Embryonic facial prominence (tissue), 1 donor: ENCODE data around the gene EIF4E.
"Not testable (repeated sequence)": the region's sequence is repeated elsewhere in the genome, so short reads cannot be mapped to it uniquely, and the experiment has no call there.

Source experiments
- DNase-seq: peaks from one replicate; pipeline ENCODE4 v3.0.0-alpha.2; 2016; ENCODE audit errors: extremely low spot score

The EIF4E gene

DNA sequence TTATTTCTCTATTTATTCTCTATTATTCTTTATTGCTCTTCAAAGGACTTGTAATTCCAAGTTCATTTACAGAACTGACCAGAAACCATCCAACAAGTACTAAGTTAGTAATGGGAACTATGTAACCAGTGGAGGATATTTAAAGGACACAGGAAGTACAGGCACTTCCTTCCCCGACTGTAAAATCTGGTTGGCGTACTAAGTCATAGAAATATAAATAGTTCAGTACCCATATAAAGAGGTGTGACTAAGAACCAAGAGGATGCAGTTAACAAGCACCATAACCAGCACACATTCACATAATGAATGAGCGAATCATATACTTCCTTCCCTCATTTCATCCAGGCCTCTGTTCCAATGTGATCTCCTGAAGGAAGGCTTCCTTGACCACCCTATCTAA is 3.6 kb upstream of the EIF4E start:
- DNase-seq: no peak

DNA sequence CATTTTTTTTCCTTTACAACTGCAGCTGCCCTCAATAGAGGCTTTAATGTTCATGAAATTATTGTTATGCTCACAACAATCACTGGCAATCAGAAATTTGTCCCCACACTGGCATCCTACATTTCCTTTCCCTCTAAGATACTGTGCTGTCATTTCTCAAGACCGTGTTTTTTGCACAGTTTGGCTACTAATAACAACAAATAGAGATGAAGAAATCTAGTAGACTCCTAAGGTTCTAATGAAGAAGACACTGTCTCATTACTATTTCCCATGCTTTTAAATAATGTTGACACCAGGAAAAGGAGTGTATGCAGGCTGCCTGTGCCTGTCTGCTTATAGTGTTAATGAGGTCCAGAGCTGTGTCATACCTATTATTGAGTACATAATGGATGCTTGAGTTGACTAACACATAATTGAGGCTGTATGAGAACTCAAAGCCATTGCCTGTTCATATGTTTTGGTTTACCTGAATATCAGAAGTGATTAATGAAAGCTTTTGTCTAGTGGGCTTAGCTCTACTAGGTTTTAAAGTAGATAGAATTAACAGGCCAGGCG is 1.5 kb upstream of the EIF4E start:
- DNase-seq: no peak

GRCh38 chr4:98929341-98930267 is 671 bp upstream of the EIF4E start:
- DNase-seq: peak; percentile 18

DNA sequence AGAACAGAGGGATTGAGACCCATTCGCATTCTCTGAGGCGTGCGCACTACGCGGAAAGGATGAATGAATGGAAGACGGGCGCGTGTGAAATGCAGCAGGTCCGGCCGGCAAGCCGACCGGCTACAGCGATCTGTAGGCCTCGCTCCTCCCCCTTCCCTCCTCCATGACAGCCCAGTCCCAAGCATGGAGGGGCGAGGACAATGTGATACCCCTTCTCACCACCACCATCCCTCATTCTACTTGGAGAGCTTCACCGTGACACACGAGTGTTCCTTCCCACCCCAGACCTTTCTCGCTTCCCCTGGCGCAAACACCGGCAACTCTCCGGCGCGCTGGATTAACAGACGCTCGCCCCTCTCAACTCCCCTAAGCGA is 815 bp downstream of the EIF4E start:
- DNase-seq: peak; percentile 52

DNA sequence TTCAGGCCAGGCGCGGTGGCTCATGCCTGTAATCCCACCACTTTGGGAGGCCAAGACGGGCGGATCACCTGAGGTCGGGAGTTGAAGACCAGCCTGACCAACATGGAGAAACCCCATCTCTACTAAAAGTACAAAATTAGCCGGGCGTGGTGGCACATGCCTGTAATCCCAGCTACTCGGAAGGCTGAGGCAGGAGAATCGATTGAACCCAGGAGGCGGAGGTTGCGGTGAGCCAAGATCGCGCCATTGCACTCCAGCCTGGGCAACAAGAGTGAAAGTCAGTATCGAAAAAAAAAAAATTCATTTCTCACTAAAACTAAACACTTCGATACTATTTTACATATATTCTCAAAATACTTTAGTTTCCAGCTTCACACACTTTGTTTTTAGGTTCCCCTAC is 2.7 kb downstream of the EIF4E start:
- not testable (repeated sequence) for DNase-seq

DNA sequence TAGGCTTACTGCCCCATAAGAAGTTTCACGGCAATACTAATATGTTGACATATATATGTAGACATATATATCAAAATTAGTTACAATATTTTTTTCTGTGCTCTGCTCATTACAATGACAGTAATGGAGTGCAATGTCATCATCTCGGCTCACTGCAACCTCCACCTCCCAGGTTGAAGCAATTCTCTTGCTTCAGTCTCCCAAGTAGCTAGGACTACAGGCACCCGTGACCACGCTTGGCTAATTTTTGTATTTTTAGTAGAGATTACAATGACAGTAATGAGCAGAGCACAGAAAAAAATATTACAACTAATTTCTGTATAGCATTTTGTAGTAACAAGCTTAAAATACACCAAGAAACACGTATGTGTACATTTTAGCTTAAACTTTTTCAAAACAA is 7.6 kb downstream of the EIF4E start:
- no peak for DNase-seq

- DNase-seq: no peak
These were observed 8.9 kb downstream of the EIF4E start for GRCh38 chr4:98919996-98920395.

DNA sequence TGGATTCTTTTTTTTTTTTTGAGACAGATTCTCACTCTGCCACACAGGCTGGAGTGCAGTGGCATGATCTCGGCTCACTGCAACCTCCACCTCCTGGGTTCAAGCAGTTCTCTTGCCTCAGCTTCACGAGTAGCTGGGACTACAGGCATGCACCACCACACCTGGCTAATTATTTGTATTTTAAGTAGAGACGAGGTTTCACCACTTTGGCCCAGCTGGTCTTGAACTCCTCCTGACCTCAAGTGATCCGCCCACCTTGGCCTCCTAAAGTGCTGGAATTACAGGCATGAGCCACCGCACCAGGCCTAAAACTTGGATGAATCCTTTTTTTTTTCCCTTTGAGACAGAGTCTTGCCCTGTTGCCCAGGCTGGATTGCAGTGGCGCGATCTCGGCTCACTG is 18.2 kb downstream of the EIF4E start:
- not testable (repeated sequence) for DNase-seq

DNA sequence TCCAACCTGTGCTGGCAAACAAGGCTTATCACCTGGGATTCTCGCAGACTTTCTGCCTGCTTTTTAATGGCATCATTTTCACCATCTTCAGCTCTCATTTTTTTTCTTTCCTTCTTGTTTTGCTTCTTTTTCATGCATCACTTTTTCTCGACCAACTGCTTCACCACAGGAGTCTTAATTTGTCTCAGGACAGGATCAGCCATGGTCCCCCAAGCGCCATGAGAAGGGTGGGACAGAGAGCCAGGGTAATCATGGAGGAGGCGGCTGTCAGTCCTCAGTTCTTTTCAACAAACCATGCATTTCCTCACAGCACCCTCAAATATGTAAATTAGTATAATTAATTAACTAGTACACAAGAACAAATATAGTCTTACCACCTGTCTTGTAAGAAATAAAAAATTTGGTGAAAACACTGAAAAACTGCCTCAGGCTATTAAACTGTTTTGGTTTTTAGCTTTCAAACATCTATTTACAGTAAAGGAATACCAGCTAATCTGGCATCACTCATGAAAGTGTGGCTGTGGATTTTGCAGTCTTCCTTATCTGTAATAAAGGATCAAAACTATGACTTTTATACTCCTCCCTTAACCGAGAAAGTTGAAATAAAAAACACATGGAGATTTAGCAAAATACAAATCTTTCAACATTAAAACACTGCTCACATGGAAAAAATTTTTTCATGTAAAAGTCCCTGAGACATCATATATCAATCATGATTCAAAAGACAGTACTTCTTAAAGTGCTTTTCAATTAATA is 19.1 kb downstream of the EIF4E start:
- DNase-seq: no peak

DNA sequence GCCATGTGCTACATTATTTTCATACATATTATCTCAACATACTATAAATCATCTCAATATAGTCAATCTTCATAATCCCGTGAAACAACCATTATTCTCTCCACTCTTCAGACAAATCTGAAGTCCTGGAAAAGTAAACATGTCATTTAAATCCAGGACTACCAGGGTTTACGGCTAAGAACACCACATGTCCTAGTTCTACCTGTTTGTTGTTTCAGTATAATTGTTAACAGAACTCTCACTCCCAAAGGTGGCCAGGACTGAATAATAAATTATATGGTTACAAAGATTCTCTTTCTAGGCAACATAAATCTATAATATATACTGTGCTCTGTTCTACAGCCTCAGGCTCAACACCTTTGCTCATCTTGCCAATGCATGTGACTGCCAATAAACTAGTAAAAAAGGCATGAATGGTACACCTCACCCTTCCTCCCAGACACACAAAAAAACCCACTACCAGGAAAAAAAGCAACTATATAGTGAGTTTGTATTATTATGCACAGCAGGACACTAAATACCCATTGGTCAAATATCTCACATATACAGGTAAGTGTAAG is 20.1 kb downstream of the EIF4E start:
- DNase-seq: no peak

DNA sequence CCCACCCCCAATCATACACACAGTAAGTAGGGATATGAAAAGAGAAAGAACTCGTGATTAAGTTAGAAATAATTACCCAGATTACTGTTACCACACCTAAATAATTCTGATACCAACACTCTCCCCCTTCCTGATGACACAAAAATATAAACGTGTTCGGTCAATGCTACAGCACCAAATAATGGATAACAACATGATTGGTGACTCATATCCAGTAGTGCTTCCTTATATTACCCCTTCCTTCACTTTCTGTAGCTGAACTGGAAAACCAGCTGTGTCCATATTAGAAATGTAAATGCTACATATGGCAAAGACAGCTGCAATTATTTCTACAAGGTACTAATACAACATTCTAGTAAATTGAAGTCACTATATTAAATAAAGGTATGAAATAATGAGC is 20.8 kb downstream of the EIF4E start:
- no peak for DNase-seq

DNA sequence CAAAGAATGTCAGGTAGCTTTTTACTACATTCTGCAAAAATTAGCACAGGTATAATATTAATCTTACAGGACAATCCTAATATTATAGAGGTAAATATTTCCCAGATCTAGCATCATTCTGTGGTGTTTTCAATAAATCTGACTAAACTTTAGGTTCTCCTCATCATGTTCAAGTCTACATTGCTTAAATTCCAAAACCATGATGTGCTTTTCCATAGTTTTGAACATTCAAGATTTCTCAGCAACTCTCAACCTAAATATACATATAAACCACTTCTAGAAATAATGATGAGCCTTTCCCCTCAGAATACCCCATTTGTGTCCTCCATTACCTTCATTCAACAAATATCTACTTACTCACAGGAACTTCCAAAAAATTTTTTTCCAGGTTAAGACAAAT is 23.1 kb downstream of the EIF4E start:
- no peak for DNase-seq

DNA sequence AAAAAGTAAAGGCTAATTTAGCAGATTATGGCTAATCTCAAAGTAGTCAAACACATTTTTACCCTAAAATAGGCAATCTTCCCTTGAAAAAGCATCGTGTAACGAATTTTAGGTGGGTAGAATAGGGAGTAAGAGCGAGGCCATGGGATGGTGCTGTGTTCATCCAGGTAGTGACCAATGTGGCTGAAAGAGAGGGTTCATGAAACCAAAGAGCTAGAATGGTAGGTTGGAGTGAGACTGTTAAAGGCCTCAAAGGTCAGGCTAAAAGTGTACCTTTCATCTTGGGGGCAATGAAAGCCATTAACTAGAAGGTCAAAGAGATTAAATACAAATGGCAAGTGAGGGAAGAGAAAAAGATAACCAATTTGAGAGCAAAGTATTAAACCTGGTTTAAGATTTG is 23.6 kb downstream of the EIF4E start:
- DNase-seq: no peak

DNA sequence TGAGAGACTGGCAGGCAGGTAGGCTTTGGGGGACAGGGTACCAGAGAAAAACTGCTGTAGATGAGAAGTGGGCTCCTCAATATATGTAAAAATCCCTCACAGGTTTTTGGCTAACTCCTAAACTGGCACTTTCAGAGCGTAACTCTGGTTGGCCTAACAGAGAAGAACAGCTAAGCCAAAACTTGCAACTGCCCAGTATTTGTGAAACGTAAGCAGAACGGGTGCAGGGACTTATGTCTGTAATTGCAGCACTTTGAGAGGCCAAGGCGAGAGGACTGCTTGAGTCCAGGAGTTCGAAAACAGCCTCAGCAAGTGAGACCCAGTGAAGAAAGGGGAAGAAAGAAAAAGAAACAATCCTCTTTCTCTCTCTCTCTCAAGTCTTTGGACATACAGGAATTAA is 25.0 kb downstream of the EIF4E start:
- no peak for DNase-seq

DNA sequence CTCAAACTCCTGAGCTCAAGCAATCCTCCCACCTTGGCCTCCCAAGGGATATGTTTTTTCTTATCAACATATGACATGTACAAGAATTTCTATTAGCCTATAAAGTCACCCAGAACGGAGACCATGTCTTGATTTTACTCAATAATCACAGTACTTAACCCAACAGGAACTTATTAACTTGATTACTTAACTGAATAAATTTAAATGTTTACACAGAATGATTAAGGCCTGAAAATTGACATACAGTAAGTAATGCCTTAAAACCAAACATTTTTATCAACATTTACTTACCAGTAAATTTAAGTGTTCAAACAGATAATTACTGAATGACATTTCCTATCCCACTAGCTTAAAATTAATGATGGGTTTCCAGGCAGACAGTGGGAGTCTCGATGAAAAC is 25.4 kb downstream of the EIF4E start:
- DNase-seq: no peak

GRCh38 chr4:98899277-98899676 is 29.7 kb downstream of the EIF4E start:
- DNase-seq: no peak

GRCh38 chr4:98891478-98892337 is 37.2 kb downstream of the EIF4E start:
- DNase-seq: no peak

GRCh38 chr4:98890702-98891455 is 38.1 kb downstream of the EIF4E start:
- DNase-seq: no peak

DNA sequence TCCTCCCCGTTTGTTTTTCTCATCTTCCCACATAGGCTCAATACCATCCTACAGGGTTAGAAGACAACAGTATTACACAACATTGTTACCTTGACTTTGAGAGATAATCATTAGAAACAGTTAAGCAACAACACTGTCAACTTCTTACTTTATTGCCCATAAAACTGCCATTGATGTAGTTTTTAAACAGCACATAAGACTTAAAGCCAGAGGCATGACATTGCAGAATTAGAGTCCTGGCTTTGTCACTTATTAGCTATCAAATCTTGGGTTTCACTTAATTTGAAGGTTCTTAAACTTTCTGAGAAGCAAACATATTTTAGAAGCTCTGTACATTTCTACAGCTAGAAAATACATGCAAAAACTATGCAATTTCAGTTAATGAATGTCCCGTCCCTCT is 41.8 kb downstream of the EIF4E start:
- no peak for DNase-seq

DNA sequence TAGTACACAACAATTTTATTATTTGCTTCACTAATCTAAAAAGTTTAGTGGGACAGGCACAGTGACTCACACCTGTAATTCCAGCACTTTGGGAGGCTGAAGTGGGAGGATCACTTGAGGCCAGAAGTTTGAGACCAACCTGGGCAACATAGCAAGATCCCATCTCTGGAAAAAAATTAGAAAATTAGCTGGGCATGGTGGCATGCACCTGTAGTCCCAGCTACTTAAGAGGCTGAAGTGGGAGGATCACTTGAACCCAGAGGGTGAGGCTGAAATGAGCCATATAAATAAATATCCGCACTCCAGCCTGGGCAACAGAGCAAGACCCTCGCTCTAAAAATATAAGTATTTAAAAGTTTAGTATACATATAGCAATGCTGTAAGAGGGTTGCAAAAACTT is 42.6 kb downstream of the EIF4E start:
- DNase-seq: not testable (repeated sequence)

DNA sequence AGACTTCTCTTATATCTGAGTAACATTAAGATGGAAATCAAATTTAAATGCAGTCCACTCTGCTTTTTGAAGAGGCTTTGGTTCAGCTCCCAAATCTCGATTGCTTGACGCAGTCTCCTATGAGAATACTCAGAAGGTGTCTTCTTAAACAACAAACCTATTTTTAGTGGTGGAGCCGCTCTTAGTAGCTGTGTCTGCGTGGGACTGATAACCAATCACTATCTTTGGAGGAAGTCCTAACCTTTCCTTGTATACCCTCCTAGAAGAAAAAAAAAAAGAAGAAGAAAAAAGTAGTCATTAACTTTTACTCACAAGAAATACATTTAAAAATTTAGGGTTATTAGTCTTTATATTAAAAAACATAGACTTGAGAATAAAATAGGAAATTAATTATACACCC is 48.0 kb downstream of the EIF4E start:
- DNase-seq: not testable (repeated sequence)
